ENCODE data around the gene C5orf22. TPM values are rescaled to one million over a fixed set of nuclear protein-coding genes. Genes with fewer than 3 reads are reported as not detected.

The C5orf22 gene
- total and polyA plus RNA-seq, 2 of the 4 experiments (the other 2 are of a cell fraction) = 11.2 to 19.9 TPM

- dilution Hi-C loops (cut with HindIII; ENCODE audit: low sequenced_read_pairs, unreplicated experiment) (no loop called here), intact Hi-C loops (cut with micrococcal nuclease) (no loop called here), in situ Hi-C loops (cut with MboI; ENCODE audit: low sequenced_read_pairs) (no loop called here)
- Histone ChIP-seq H4K20me1 (ENCODE audit: insufficient read depth, low read length) (0 out of 2 replicates have a peak, but pooled peaks cover 1% of the 10 kb centered on the region), H3K9me3 (ENCODE audit: control insufficient read depth, insufficient read depth, low read length) (no peaks in the 10 kb centered on the region), H2BK120ac (ENCODE audit: low read depth, low read length) (no peak overlapping the region), H3K14ac (replicated peaks; ENCODE audit: low read depth, low read length) (no peak overlapping the region), H3K4me1 (ENCODE audit: control insufficient read depth, insufficient read depth, low read length) (peaks cover 7% of the 10 kb centered on the region), H3K79me1 (ENCODE audit: low read depth in 1 of 2, low read length in 2 of 2) (peaks cover 25 to 39% of the 10 kb centered on the region in 2 experiments), H3K9ac (ENCODE audit: low read depth, low read length) (no peak overlapping the region), H4K8ac (ENCODE audit: low read depth in 2 of 2, low read length in 2 of 2) (no peak overlapping the region), H2AFZ (replicated peaks; ENCODE audit: low read length, poor library complexity) (no peak overlapping the region), H3K4ac (ENCODE audit: low read depth, low read length) (no peak overlapping the region), H2AK5ac (ENCODE audit: low read depth, low read length) (no peak overlapping the region), H4K5ac (ENCODE audit: low read depth, low read length) (no peak overlapping the region), H3K4me3 (ENCODE audit: insufficient read depth, low read depth, low read length) (no peak overlapping the region), H3K27ac (ENCODE audit: insufficient read depth, low read length) (no peak overlapping the region), H3K18ac (ENCODE audit: low read depth, low read length) (no peak overlapping the region), H2BK5ac (ENCODE audit: low read depth, low read length, poor library complexity, severe bottlenecking) (peak overlapping the region; percentile 15), H4K91ac (ENCODE audit: insufficient read depth, low read depth, low read length) (no peak overlapping the region), H3K9me1 (ENCODE audit: insufficient read depth, low read length) (peaks cover 5% of the 10 kb centered on the region; the same call in 1 of the 2 replicates), H2AK9ac (replicated peaks; ENCODE audit: low read depth, low read length, poor library complexity) (no peak overlapping the region), H2BK20ac (ENCODE audit: low read depth, low read length) (no peak overlapping the region), H3K4me2 (ENCODE audit: low read depth, low read length) (no peak overlapping the region), H2BK15ac (ENCODE audit: low read depth, low read length) (no peak overlapping the region), H3K23ac (ENCODE audit: low read depth, low read length) (no peak overlapping the region), H3K27me3 (ENCODE audit: control insufficient read depth, insufficient read depth, low read length) (no peaks in the 10 kb centered on the region), H3K56ac (ENCODE audit: extremely low read depth, insufficient read depth, low read length) (no peak overlapping the region), H3K36me3 (ENCODE audit: control insufficient read depth, insufficient read depth, low read length) (peaks cover 18% of the 10 kb centered on the region)
- BruUV-seq (replicated peaks) = no TSS peak
- TF ChIP-seq POLR2A (IDR thresholded peaks at IDR 0.05; ENCODE audit: low read depth, low read length) (no peak), MAZ (IDR thresholded peaks at IDR 0.05; ENCODE audit: borderline replicate concordance, low read depth, low read length) (no peak), MXI1 (IDR thresholded peaks at IDR 0.05; ENCODE audit: borderline replicate concordance, low read depth, low read length) (no peak), NFE2L2 (IDR thresholded peaks at IDR 0.05; ENCODE audit: low read depth, low read length) (no peak), CTCF (conservative IDR thresholded peaks at IDR 0.05; ENCODE audit: low read depth, low read length) (no peak), SMC3 (IDR thresholded peaks at IDR 0.05; ENCODE audit: low read depth, low read length) (no peak), FOS (IDR thresholded peaks at IDR 0.05; ENCODE audit: low read depth, low read length) (no peak), CEBPB (IDR thresholded peaks at IDR 0.05; ENCODE audit: low read depth, low read length) (no peak), ELK1 (IDR thresholded peaks at IDR 0.05; ENCODE audit: borderline replicate concordance, low read depth, low read length) (no peak), RCOR1 (IDR thresholded peaks at IDR 0.05; ENCODE audit: insufficient replicate concordance, low read length) (no peak), BHLHE40 (IDR thresholded peaks at IDR 0.05; ENCODE audit: low read depth, low read length) (no peak), CHD1 (IDR thresholded peaks at IDR 0.05; ENCODE audit: low read depth, low read length) (no peak), RFX5 (IDR thresholded peaks at IDR 0.05; ENCODE audit: low read depth, low read length) (no peak), USF2 (IDR thresholded peaks at IDR 0.05; ENCODE audit: low read depth, low read length) (no peak), MAFK (IDR thresholded peaks at IDR 0.05; ENCODE audit: low read depth, low read length) (no peak), RAD21 (IDR thresholded peaks at IDR 0.05; ENCODE audit: low read length) (no peak)
- no peak for DNase-seq
- ChIA-PET POLR2A (ENCODE audit: unreplicated experiment) (no interaction called here), CTCF (interaction anchor here (1.3 kb wide), 1 partner anchor 128 kb away, joined by 4 read pairs; no protein-coding TSS in a partner anchor)
- ATAC-seq (ENCODE audit: low read depth) = no peak
These were observed 5.2 kb downstream of the C5orf22 start for GRCh38 chr5:31537349-31537748.
